Astrocyte (in vitro differentiated cells and primary cell): ENCODE measurements around the gene HOOK1.

Source experiments
- EZH2 ChIP-seq: IDR thresholded peaks from 2 replicates; pipeline ENCODE4 v1.6.1; 2012; ENCODE audit warnings: mild to moderate bottlenecking, low read length, inconsistent platforms; ENCODE audit not compliant: insufficient read depth
- TF ChIP-seq, protein P1 (sequence below): IDR thresholded peaks from 2 replicates; pipeline ENCODE4 v1.5.1; 2011; ENCODE audit warnings: low read depth, mild to moderate bottlenecking, inconsistent platforms, low read length, moderate library complexity; ENCODE audit not compliant: insufficient read depth

DNA sequence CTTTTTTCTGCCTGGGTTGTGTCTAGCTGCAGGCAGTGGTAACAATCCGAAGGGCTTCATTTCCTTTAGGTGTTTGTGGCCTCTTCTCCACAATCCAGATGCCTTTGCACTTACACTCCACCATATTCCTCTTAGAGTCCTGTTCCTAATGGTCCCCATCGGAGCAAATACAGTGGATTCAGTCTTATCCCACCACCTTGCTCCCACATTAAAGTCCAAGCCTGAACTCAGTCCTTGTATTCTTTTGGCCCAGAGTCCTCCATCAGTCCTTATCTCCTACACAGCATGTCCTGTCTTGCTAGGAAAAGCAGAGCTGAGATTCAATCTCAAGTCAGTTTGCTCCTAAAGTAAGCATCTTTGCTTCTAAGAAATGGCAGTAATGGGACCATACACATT lies 103.0 kb downstream of the HOOK1 start:
- no peak for TF ChIP-seq EZH2
- TF ChIP-seq, protein P1, sequence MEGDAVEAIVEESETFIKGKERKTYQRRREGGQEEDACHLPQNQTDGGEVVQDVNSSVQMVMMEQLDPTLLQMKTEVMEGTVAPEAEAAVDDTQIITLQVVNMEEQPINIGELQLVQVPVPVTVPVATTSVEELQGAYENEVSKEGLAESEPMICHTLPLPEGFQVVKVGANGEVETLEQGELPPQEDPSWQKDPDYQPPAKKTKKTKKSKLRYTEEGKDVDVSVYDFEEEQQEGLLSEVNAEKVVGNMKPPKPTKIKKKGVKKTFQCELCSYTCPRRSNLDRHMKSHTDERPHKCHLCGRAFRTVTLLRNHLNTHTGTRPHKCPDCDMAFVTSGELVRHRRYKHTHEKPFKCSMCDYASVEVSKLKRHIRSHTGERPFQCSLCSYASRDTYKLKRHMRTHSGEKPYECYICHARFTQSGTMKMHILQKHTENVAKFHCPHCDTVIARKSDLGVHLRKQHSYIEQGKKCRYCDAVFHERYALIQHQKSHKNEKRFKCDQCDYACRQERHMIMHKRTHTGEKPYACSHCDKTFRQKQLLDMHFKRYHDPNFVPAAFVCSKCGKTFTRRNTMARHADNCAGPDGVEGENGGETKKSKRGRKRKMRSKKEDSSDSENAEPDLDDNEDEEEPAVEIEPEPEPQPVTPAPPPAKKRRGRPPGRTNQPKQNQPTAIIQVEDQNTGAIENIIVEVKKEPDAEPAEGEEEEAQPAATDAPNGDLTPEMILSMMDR = no peak
